SH-SY5Y (cell line): ENCODE data around the gene SH3D21.

Source experiments
- GATA2 ChIP-seq: IDR thresholded peaks from 2 replicates; pipeline ENCODE4 v1.6.1; 2011; ENCODE audit warnings: mild to moderate bottlenecking, low read depth, low read length
- GATA3 ChIP-seq: IDR thresholded peaks from 2 replicates; pipeline ENCODE4 v1.6.1; 2011; ENCODE audit warnings: low read depth, mild to moderate bottlenecking, low read length, moderate library complexity

GRCh38 chr1:36324353-36324703 is 18.2 kb downstream of the SH3D21 start:
- TF ChIP-seq GATA2 (no peak), GATA3 (no peak)
